C4-2B (cell line): Measurements from ENCODE around the gene SLC4A9.
A peak's percentile ranks its signal among the peaks of the same experiment; 100 is the strongest.

Experiments used
- H3K27ac ChIP-seq: fragments of 450-650 bp; 2 replicates; pipeline ENCODE4 v1.5.1; 2017
- CTCF ChIP-seq: fragments of 450-650 bp; conservative IDR thresholded peaks from 2 replicates; pipeline ENCODE4 v1.5.1; 2017; ENCODE audit warnings: mild to moderate bottlenecking
- ZFX ChIP-seq: fragments of 450-650 bp; IDR thresholded peaks from 2 replicates; pipeline ENCODE4 v1.6.1; 2017

SLC4A9 gene

DNA sequence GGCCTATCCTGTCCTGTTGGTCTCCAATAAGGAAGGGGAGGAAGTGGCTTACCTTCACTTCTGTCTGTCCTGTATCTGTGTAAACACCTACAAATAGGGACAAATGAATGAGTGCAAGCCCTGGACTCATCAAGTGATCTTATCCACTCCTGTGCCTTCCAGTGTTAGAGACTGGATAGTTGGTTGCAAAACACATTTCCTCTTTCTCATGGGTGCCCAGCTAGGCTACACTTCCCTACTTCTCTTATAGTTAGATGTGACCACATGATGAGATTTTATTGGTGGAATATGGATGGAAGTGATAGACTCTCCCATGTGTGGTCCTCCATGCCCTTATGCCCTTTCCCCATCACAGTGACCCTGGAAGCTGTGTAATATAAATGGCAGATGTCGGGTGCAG lies 40.2 kb upstream of the SLC4A9 start:
- TF ChIP-seq ZFX (no peak), CTCF (no peak)
- no peak overlapping the region for H3K27ac ChIP-seq

- H3K27ac ChIP-seq = peak overlapping the region; percentile 98
- TF ChIP-seq ZFX = 0 out of 2 replicates have a peak, but pooled peaks have one; percentile 13
- TF ChIP-seq CTCF = no peak
Observed at GRCh38 chr5:140321796-140322195, 38.2 kb upstream of the SLC4A9 start.

DNA sequence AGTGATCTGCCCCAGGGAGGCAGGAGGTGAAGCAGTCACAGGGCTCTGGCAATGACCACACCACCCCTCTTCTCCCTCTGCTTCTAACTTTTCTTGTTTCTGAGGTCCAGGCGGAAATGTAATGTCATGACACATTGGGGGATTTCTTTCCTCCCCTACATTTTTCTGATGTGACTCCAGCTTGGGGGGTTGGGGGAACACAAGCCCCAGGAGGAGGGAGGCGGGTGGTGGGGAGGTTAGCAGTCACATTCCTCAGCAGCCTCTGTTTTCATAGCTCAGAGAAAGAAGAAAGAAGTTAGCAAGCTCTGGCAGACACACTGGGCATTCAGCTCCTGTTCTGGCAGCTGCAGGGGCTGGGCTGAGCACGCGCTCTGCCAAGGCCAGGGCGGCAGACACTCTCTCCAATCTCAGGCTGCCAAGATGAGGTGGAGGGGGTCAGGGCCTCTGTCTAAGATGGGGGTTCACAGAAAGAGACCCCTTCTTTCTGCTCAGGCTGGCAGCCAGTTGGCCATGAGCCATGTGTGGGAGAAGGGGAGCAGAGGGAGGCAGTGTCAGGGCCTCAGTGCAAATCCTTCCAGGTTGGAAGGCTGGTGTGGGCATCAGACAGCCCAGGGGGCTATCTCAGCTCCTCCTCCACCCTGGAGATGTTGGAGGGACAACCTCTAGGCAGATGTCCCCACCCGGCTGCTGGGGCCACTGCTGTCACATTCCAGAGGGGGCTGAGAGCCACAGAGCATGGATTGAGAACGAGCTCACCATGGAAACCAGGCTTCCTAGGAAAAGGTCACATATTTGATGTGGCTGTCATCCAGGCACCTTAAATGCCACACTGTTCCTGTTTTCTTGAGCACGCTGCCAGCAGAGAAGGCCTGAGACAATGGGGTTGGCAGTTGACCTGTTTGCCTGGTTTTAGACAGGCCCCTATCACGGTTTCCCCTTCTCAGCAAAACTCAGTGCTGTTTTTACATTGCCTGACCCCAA lies 37.0 kb upstream of the SLC4A9 start:
- peak overlapping the region; percentile 98 for H3K27ac ChIP-seq
- peak; percentile 33; the same call in 1 of the 2 replicates for TF ChIP-seq ZFX
- no peak for TF ChIP-seq CTCF

DNA sequence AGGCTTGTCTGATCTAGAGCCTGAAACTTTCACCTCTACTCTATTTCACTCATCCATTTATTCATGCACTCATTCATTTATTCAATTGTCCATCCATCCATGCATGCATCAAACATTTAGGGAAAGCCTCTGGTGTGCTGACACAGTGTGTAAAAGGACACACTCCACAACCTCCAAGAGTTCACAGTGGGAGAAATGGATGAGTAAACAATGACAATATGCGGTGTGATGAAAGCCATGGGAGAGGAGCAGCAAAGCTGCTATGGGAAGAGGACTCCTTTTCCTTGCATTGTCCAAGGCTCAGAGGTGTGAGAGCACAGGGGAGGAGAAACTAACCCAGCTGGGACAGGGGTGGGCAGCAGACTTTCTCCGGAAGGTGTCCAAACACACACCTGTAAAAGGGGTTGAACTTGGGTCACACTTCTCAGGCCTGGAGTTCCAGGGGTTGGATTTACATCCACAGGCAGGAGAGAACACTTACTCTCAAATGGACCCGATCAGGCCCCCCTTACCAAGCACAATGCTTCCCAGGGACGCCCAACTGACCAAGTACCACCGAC lies 35.9 kb upstream of the SLC4A9 start:
- TF ChIP-seq CTCF = no peak
- no peak for TF ChIP-seq ZFX
- H3K27ac ChIP-seq = peak overlapping the region; percentile 98

DNA sequence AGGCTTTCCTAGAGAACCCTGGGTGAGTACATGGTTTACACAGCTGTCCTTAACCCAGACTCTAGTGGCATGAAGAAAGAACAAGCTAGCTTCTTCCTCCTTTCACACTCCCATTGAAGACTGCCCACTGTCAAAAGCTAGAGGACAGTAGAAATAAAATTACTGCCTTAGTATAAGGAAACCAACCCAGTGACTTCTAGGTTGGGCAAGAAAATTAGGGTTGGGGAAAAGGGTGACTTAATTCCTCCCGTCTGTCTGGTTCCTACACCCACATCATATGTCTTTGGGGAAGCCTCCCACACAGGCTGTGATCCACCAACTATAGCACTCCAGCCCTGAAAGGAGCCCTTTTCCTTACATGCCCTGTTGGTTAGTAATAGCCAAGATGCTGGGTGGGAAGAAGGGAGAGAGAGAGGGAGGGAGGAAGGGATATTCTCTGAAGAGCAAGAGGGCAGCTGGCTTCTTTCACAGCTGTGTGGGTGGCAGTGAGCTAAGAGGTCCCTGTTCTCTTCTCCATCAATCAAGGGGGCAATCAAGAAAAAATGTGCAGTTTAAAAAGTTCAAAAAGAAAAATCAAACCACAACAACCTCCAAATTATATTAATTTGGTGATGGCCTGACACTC lies 35.3 kb upstream of the SLC4A9 start:
- no peak for TF ChIP-seq ZFX
- no peak for TF ChIP-seq CTCF
- peak overlapping the region; percentile 98 for H3K27ac ChIP-seq

DNA sequence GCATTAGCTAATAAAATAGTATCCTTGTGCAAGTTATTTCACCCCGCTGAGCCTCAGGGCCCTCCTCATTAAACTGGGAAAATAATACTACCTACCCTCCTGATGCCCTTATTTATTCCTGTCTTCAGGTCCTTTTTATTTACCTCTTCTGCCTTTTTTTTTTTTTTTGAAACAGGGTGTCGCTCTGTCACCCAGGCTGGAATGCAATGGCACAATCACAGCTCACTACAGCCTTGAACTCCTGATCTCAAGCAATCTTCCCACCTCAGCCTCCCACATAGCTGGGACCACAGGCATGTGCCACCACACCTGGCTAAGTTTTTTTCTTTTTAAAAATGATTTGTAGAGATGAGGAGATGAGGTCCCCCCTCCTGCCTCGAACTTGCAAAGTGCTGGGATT lies 34.5 kb upstream of the SLC4A9 start:
- H3K27ac ChIP-seq = no peak overlapping the region; the same call in 1 of the 2 replicates
- TF ChIP-seq CTCF (no peak), ZFX (no peak)

- no peak for TF ChIP-seq ZFX
- TF ChIP-seq CTCF = no peak
- 0 out of 2 replicates have a peak overlapping the region, but pooled peaks have one; percentile 46 for H3K27ac ChIP-seq
Observed at GRCh38 chr5:140327589-140327988, 32.4 kb upstream of the SLC4A9 start.
